ENCODE measurements around the gene KCNN2.

The KCNN2 gene

GRCh38 chr5:114411380-114411931 is 49.6 kb downstream of the KCNN2 start:
- no peak for DNase-seq (ENCODE audit: low read depth in 1 of 2, low spot score in 1 of 2)
- TF ChIP-seq SPI1 (IDR thresholded peaks at IDR 0.05; ENCODE audit: borderline replicate concordance, low read depth) (no peak), POLR2AphosphoS5 (IDR thresholded peaks at IDR 0.05; ENCODE audit: low read depth) (no peak), GABPA (IDR thresholded peaks at IDR 0.05; ENCODE audit: low read depth) (no peak), CTCF (IDR thresholded peaks at IDR 0.05; ENCODE audit: insufficient read depth, low read length) (no peak)
- TF ChIP-seq, protein P1, sequence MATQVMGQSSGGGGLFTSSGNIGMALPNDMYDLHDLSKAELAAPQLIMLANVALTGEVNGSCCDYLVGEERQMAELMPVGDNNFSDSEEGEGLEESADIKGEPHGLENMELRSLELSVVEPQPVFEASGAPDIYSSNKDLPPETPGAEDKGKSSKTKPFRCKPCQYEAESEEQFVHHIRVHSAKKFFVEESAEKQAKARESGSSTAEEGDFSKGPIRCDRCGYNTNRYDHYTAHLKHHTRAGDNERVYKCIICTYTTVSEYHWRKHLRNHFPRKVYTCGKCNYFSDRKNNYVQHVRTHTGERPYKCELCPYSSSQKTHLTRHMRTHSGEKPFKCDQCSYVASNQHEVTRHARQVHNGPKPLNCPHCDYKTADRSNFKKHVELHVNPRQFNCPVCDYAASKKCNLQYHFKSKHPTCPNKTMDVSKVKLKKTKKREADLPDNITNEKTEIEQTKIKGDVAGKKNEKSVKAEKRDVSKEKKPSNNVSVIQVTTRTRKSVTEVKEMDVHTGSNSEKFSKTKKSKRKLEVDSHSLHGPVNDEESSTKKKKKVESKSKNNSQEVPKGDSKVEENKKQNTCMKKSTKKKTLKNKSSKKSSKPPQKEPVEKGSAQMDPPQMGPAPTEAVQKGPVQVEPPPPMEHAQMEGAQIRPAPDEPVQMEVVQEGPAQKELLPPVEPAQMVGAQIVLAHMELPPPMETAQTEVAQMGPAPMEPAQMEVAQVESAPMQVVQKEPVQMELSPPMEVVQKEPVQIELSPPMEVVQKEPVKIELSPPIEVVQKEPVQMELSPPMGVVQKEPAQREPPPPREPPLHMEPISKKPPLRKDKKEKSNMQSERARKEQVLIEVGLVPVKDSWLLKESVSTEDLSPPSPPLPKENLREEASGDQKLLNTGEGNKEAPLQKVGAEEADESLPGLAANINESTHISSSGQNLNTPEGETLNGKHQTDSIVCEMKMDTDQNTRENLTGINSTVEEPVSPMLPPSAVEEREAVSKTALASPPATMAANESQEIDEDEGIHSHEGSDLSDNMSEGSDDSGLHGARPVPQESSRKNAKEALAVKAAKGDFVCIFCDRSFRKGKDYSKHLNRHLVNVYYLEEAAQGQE (IDR thresholded peaks at IDR 0.05; ENCODE audit: insufficient replicate concordance, low read depth): no peak
- peak overlapping the region; percentile 90 for H3K27ac ChIP-seq (replicated peaks)
- H3K27me3 ChIP-seq (ENCODE audit: insufficient read depth, poor library complexity, severe bottlenecking): no peaks in the 10 kb centered on the region
- no peak overlapping the region for H3K4me3 ChIP-seq (replicated peaks; ENCODE audit: insufficient read depth, low read length)

DNA sequence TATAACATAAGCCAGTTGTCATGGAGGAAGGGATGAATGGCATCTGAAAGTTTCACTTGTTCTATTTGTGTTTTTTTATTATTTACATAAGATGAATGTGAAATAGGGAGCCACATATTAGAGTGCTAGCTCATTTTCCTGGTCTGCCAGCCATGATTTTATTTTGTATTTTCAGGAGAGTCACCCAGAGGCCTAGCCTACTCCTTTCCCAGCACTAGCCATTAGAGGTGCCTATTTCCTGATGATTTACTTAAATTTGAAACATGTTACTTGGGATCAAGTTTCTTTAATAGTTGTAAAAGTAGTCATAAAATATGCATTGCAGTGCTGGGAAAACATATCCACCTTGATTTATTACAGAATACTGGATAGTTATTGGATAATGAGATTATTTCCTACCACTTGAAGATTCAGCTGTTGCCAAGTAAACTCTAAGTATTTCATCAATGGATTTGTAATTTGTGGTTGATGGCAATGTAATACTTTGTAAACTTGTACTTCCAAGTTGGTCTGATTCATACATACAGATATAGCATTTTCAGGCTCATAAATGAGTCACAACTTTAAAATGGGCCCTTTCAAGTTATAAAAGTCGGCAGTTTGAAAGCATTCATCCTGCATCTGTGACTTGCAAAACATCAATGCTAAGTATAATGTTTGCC is 50.8 kb downstream of the KCNN2 start:
- TF ChIP-seq POLR2AphosphoS5 (IDR thresholded peaks at IDR 0.05; ENCODE audit: low read depth) (no peak), SPI1 (IDR thresholded peaks at IDR 0.05; ENCODE audit: borderline replicate concordance, low read depth) (no peak), GABPA (IDR thresholded peaks at IDR 0.05; ENCODE audit: low read depth) (no peak), CTCF (IDR thresholded peaks at IDR 0.05; ENCODE audit: insufficient read depth, low read length) (no peak)
- Histone ChIP-seq H3K27me3 (ENCODE audit: insufficient read depth, poor library complexity, severe bottlenecking) (no peaks in the 10 kb centered on the region), H3K4me3 (replicated peaks; ENCODE audit: insufficient read depth, low read length) (no peak overlapping the region), H3K27ac (replicated peaks) (peak overlapping the region; percentile 52)
- DNase-seq (ENCODE audit: low read depth in 1 of 2, low spot score in 1 of 2): peak in 1 of 2 experiments; percentile 27

- TF ChIP-seq SPI1 (IDR thresholded peaks at IDR 0.05; ENCODE audit: borderline replicate concordance, low read depth): no peak
- no peak for DNase-seq (ENCODE audit: low read depth in 1 of 2, low spot score in 1 of 2)
- Histone ChIP-seq H3K4me3 (replicated peaks; ENCODE audit: insufficient read depth, low read length) (no peak overlapping the region), H3K27ac (replicated peaks) (peak overlapping the region; percentile 22), H3K27me3 (ENCODE audit: insufficient read depth, poor library complexity, severe bottlenecking) (no peaks in the 10 kb centered on the region)
These were observed 53.9 kb downstream of the KCNN2 start for GRCh38 chr5:114415760-114416159.

DNA sequence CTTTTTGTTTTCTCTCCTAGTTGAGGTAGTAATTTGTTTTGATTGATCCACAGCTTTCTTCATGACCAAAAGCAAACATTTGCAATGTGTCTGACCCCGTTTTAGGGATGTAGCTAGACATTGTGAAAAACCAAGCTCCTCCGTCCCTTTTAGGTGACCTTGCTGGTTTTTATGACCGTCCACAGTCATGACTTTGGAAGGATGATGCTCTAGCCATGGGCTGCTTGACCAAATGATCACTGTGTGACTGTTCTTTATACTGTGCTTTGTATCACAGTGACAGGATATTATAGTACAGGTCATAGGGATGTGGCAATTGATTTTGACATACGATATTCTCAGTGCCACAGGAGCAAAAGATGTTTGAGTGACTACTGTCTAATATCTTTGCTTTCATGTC is 54.4 kb downstream of the KCNN2 start:
- TF ChIP-seq, protein P1 (IDR thresholded peaks at IDR 0.05; ENCODE audit: insufficient replicate concordance, low read depth): no peak
- TF ChIP-seq SPI1 (IDR thresholded peaks at IDR 0.05; ENCODE audit: borderline replicate concordance, low read depth): no peak
- no peak for TF ChIP-seq CTCF (IDR thresholded peaks at IDR 0.05; ENCODE audit: insufficient read depth, low read length)
- no peak for TF ChIP-seq POLR2AphosphoS5 (IDR thresholded peaks at IDR 0.05; ENCODE audit: low read depth)
- TF ChIP-seq GABPA (IDR thresholded peaks at IDR 0.05; ENCODE audit: low read depth): no peak
- no peaks in the 10 kb centered on the region for H3K27me3 ChIP-seq (ENCODE audit: insufficient read depth, poor library complexity, severe bottlenecking)
- DNase-seq (ENCODE audit: low read depth in 1 of 2, low spot score in 1 of 2): no peak

More for the DNA sequence above, 54.4 kb downstream of the KCNN2 start:
- Histone ChIP-seq H3K27ac (replicated peaks) (peak overlapping the region; percentile 22; the same call in 1 of the 2 replicates), H3K4me3 (replicated peaks; ENCODE audit: insufficient read depth, low read length) (no peak overlapping the region)
